Nephron progenitor cell (in vitro differentiated cells): Measurements from ENCODE around the gene CLCN1.

Source experiments
- DNase-seq: peaks from one replicate; pipeline ENCODE4 v3.0.0; 2021
- H3K27ac Mint-ChIP-seq: 2 replicates; pipeline ENCODE4 v1.8.0; 2021; ENCODE audit warnings: mild to moderate bottlenecking, moderate library complexity, mixed read lengths
- H3K27me3 Mint-ChIP-seq: 2 replicates; pipeline ENCODE4 v1.8.0; 2021; ENCODE audit warnings: mild to moderate bottlenecking, low read depth, mixed read lengths; ENCODE audit not compliant: poor library complexity
- H3K36me3 Mint-ChIP-seq: 2 replicates; pipeline ENCODE4 v1.8.0; 2021; ENCODE audit warnings: low read depth, mixed read lengths
- H3K4me1 Mint-ChIP-seq: 2 replicates; pipeline ENCODE4 v1.8.0; 2021; ENCODE audit warnings: mixed read lengths
- H3K4me3 Mint-ChIP-seq: 2 replicates; pipeline ENCODE4 v1.8.0; 2021; ENCODE audit warnings: mild to moderate bottlenecking, moderate library complexity, mixed read lengths
- H3K9me3 Mint-ChIP-seq: 2 replicates; pipeline ENCODE4 v1.8.0; 2021; ENCODE audit warnings: mild to moderate bottlenecking, moderate library complexity, mixed read lengths
- CTCF ChIP-seq: fragments of 200-600 bp; sonication (generic); IDR thresholded peaks from 2 replicates; pipeline ENCODE4 v1.5.0; 2021; ENCODE audit warnings: antibody characterized with exemption

The CLCN1 gene

DNA sequence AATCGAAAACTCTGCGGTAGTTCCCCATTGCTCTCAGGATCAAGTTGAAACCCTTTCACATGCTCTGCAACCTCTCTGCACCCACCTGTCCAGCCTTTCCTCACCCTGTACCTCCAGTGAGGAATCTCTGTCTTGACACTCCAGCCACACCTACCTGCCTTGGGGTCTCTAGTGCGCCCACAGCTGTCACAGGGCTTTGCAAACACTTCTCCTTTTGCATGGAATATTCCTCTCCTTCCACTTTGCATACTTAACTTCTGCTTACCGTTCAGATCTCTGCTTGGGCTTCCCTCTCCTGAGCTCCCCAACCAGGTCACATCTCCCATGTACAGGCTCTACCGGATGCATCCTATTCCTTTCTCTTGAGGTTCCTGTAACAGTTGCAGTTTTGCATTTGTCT lies 58.6 kb downstream of the CLCN1 start:
- DNase-seq, result no peak
- Mint-ChIP-seq H3K9me3 (no peaks in the 10 kb centered on the region), H3K27ac (no peak overlapping the region), H3K4me3 (no peak overlapping the region), H3K27me3 (peaks cover 3% of the 10 kb centered on the region), H3K36me3 (no peaks in the 10 kb centered on the region), H3K4me1 (peaks cover 54% of the 10 kb centered on the region)
- no peak for TF ChIP-seq CTCF

DNA sequence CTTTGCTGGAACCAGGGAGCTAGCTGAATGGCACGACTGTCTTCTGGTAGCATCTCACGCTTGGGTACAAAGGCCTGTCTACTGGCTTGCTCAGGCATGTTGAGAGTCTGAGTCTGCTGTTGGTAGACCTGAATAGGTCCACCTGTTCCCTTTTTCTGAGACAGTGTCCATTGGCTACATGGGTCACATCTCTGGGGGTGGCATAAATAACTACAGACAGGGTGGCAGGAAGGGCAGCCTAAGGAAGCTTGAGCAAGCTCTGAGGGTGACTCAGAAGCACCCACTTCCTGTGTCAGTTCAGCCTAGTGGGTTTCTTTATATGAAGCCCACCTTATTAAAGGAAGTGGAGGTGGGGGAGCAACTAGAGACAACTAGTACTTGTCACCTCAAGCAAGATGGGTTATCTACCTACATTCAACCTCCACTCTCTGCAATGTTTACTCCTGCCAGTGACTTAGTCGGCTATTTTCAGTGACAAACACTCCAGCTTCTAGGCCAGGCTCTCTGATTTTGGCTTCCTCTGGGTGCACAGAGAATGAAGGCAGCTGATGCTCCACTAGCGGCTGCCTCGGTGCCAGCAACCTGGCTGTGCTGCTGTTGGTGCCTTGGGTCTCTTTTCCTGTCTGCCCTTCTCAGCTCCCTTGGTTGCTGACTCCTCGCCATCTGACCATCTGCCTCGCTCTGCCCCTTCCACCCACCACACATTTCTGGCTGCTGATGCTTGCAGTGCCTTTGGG lies 59.6 kb downstream of the CLCN1 start:
- TF ChIP-seq CTCF, result no peak
- no peak overlapping the region for H3K4me3 Mint-ChIP-seq
- no peak for DNase-seq
- H3K27ac Mint-ChIP-seq, result no peak overlapping the region
- H3K9me3 Mint-ChIP-seq, result no peaks in the 10 kb centered on the region
- no peaks in the 10 kb centered on the region for H3K36me3 Mint-ChIP-seq
- peaks cover 3% of the 10 kb centered on the region for H3K27me3 Mint-ChIP-seq
- peaks cover 51% of the 10 kb centered on the region for H3K4me1 Mint-ChIP-seq

DNA sequence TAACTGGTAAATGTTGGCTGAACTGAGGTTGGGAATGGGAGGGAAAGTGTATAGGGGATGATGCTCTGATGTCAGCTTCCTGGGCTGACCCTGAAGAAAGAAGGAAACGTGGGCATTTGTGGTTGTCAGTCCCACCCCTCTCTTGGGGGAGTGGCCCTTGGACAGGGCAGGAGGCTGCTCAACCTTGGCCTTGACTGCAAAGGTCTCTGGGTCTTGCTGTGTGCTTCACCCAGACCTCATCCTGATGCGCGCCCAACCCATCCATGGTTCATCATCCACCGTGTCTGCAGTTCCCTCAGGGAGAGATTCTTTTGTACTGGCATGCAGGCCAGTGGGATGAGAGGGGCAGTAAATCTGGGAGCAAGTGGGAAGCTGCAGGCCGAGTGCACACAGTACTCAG lies 60.5 kb downstream of the CLCN1 start:
- peaks cover 3% of the 10 kb centered on the region for H3K27me3 Mint-ChIP-seq
- H3K4me1 Mint-ChIP-seq, result peaks cover 44% of the 10 kb centered on the region
- no peak for DNase-seq
- no peak overlapping the region for H3K4me3 Mint-ChIP-seq
- no peak overlapping the region for H3K27ac Mint-ChIP-seq
- H3K36me3 Mint-ChIP-seq, result no peaks in the 10 kb centered on the region
- TF ChIP-seq CTCF, result no peak
- no peaks in the 10 kb centered on the region for H3K9me3 Mint-ChIP-seq

DNA sequence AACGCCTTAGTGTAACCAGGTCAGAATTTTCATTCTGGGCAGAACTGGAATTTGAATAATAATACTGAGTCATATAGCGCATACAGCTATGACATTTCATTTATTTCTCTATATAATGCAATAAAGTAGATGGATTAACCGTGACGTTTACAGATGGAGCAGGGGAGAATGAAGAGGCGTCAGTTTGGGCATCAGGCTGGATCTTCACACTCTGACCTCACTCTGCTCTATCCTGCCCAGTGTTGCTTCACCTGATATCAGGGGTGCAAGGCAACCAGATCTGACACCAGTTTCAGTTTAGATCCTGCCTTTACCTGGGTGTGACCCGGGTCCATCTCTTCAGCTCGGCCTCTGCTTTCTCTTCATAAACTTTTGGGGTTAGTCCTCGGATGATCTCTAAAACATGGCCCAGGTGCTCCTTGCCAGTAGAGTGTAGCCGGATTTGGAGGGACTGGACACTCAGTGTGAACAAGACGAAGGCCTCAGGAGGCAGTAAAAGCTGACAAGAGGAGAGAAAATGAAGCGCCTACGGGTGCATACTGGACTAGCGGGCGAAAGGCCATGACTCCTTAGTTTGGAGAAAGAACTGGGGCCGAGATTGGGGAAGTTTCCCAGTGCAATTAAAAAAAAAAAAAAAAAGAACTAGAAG lies 63.8 kb downstream of the CLCN1 start:
- peak overlapping the region; percentile 82 for H3K4me3 Mint-ChIP-seq
- peaks cover under 1% of the 10 kb centered on the region for H3K27me3 Mint-ChIP-seq
- H3K27ac Mint-ChIP-seq, result peak overlapping the region; percentile 26
- no peaks in the 10 kb centered on the region for H3K9me3 Mint-ChIP-seq
- TF ChIP-seq CTCF, result no peak
- no peak for DNase-seq
- H3K36me3 Mint-ChIP-seq, result no peaks in the 10 kb centered on the region
- H3K4me1 Mint-ChIP-seq, result peaks cover 35% of the 10 kb centered on the region

GRCh38 chr7:143380260-143380645 lies 64.3 kb downstream of the CLCN1 start:
- no peaks in the 10 kb centered on the region for H3K27me3 Mint-ChIP-seq
- peak; percentile 85 for TF ChIP-seq CTCF
- H3K4me3 Mint-ChIP-seq, result peak overlapping the region; percentile 82
- DNase-seq, result peak; percentile 88
- H3K9me3 Mint-ChIP-seq, result no peaks in the 10 kb centered on the region
- H3K36me3 Mint-ChIP-seq, result no peaks in the 10 kb centered on the region
- peaks cover 35% of the 10 kb centered on the region for H3K4me1 Mint-ChIP-seq
- H3K27ac Mint-ChIP-seq, result no peak overlapping the region
